ENCODE data around the gene GRID2.

GRID2 gene

GRCh38 chr4:93080316-93080715 lies 776.5 kb downstream of the GRID2 start:
- H3K4me1 Mint-ChIP-seq, result no peaks in the 10 kb centered on the region
- DNase-seq, result no peak
- H3K36me3 Mint-ChIP-seq, result no peaks in the 10 kb centered on the region
- H3K4me3 Mint-ChIP-seq, result no peak overlapping the region
- CTCF ChIA-PET, result no interaction called here
- H3K27ac Mint-ChIP-seq, result no peak overlapping the region
- no peaks in the 10 kb centered on the region for H3K27me3 Mint-ChIP-seq
- H3K9me3 Mint-ChIP-seq, result peaks cover 5% of the 10 kb centered on the region

- no peak overlapping the region for H3K4me3 Mint-ChIP-seq
- CTCF ChIA-PET, result no interaction called here
- H3K4me1 Mint-ChIP-seq, result no peaks in the 10 kb centered on the region
- H3K9me3 Mint-ChIP-seq, result peaks cover 4% of the 10 kb centered on the region
- no peaks in the 10 kb centered on the region for H3K27me3 Mint-ChIP-seq
- no peaks in the 10 kb centered on the region for H3K36me3 Mint-ChIP-seq
- no peak for DNase-seq
- H3K27ac Mint-ChIP-seq, result no peak overlapping the region
Observed at GRCh38 chr4:93084599-93085305, 781.0 kb downstream of the GRID2 start.

- Mint-ChIP-seq H3K9me3 (peaks cover 4% of the 10 kb centered on the region), H3K27ac (no peak overlapping the region), H3K27me3 (no peaks in the 10 kb centered on the region), H3K4me1 (no peaks in the 10 kb centered on the region), H3K4me3 (no peak overlapping the region), H3K36me3 (no peaks in the 10 kb centered on the region)
- no peak for DNase-seq
- CTCF ChIA-PET, result no interaction called here
Observed at GRCh38 chr4:93086356-93086755, 782.6 kb downstream of the GRID2 start.

- CTCF ChIA-PET, result no interaction called here
- H3K4me3 Mint-ChIP-seq, result no peak overlapping the region
- DNase-seq, result no peak
- no peaks in the 10 kb centered on the region for H3K36me3 Mint-ChIP-seq
- H3K27me3 Mint-ChIP-seq, result no peaks in the 10 kb centered on the region
- H3K27ac Mint-ChIP-seq, result no peak overlapping the region
- H3K9me3 Mint-ChIP-seq, result no peaks in the 10 kb centered on the region
- H3K4me1 Mint-ChIP-seq, result no peaks in the 10 kb centered on the region
Observed at GRCh38 chr4:93092765-93093164, 789.0 kb downstream of the GRID2 start.

GRCh38 chr4:93103042-93103441 lies 799.3 kb downstream of the GRID2 start:
- H3K9me3 Mint-ChIP-seq, result peaks cover 12% of the 10 kb centered on the region
- no peak overlapping the region for H3K4me3 Mint-ChIP-seq
- no peaks in the 10 kb centered on the region for H3K4me1 Mint-ChIP-seq
- no peak for DNase-seq
- no peaks in the 10 kb centered on the region for H3K27me3 Mint-ChIP-seq
- CTCF ChIA-PET, result no interaction called here
- H3K36me3 Mint-ChIP-seq, result no peaks in the 10 kb centered on the region
- H3K27ac Mint-ChIP-seq, result no peak overlapping the region

- no peaks in the 10 kb centered on the region for H3K27me3 Mint-ChIP-seq
- no peaks in the 10 kb centered on the region for H3K4me1 Mint-ChIP-seq
- peaks cover 7% of the 10 kb centered on the region for H3K9me3 Mint-ChIP-seq
- no peak for DNase-seq
- no peak overlapping the region for H3K4me3 Mint-ChIP-seq
- no peaks in the 10 kb centered on the region for H3K36me3 Mint-ChIP-seq
- H3K27ac Mint-ChIP-seq, result no peak overlapping the region
- CTCF ChIA-PET, result no interaction called here
Observed at GRCh38 chr4:93116624-93117023, 812.9 kb downstream of the GRID2 start.

GRCh38 chr4:93127489-93127888 lies 823.7 kb downstream of the GRID2 start:
- CTCF ChIA-PET, result no interaction called here
- no peaks in the 10 kb centered on the region for H3K4me1 Mint-ChIP-seq

GRCh38 chr4:93132631-93133030 lies 828.9 kb downstream of the GRID2 start:
- no peak for DNase-seq
- H3K4me3 Mint-ChIP-seq, result no peak overlapping the region
- H3K9me3 Mint-ChIP-seq, result peaks cover 1% of the 10 kb centered on the region
- CTCF ChIA-PET, result no interaction called here
- no peaks in the 10 kb centered on the region for H3K4me1 Mint-ChIP-seq
- H3K27me3 Mint-ChIP-seq, result no peaks in the 10 kb centered on the region
- no peak overlapping the region for H3K27ac Mint-ChIP-seq
- H3K36me3 Mint-ChIP-seq, result no peaks in the 10 kb centered on the region

More at GRCh38 chr4:93127489-93127888, 823.7 kb downstream of the GRID2 start:
- Mint-ChIP-seq H3K4me3 (no peak overlapping the region), H3K27ac (no peak overlapping the region), H3K27me3 (no peaks in the 10 kb centered on the region), H3K36me3 (no peaks in the 10 kb centered on the region), H3K9me3 (peaks cover 1% of the 10 kb centered on the region)
- no peak for DNase-seq

GRCh38 chr4:93139118-93139517 lies 835.4 kb downstream of the GRID2 start:
- no peak overlapping the region for H3K4me3 Mint-ChIP-seq
- H3K9me3 Mint-ChIP-seq, result no peaks in the 10 kb centered on the region
- no peaks in the 10 kb centered on the region for H3K36me3 Mint-ChIP-seq
- no peaks in the 10 kb centered on the region for H3K4me1 Mint-ChIP-seq
- no peak for DNase-seq
- CTCF ChIA-PET, result no interaction called here
- no peaks in the 10 kb centered on the region for H3K27me3 Mint-ChIP-seq
- no peak overlapping the region for H3K27ac Mint-ChIP-seq

GRCh38 chr4:93143902-93144301 lies 840.1 kb downstream of the GRID2 start:
- Mint-ChIP-seq H3K4me3 (no peak overlapping the region), H3K36me3 (no peaks in the 10 kb centered on the region), H3K4me1 (no peaks in the 10 kb centered on the region), H3K9me3 (no peaks in the 10 kb centered on the region), H3K27ac (no peak overlapping the region), H3K27me3 (no peaks in the 10 kb centered on the region)
- no peak for DNase-seq
- CTCF ChIA-PET, result no interaction called here

- CTCF ChIA-PET, result no interaction called here
- no peak for DNase-seq
- Mint-ChIP-seq H3K36me3 (no peaks in the 10 kb centered on the region), H3K27ac (no peak overlapping the region), H3K9me3 (no peaks in the 10 kb centered on the region), H3K27me3 (no peaks in the 10 kb centered on the region), H3K4me3 (no peak overlapping the region), H3K4me1 (no peaks in the 10 kb centered on the region)
Observed at GRCh38 chr4:93144644-93145043, 840.9 kb downstream of the GRID2 start.

GRCh38 chr4:93147524-93148212 lies 843.9 kb downstream of the GRID2 start:
- no peak for DNase-seq
- Mint-ChIP-seq H3K27me3 (no peaks in the 10 kb centered on the region), H3K36me3 (no peaks in the 10 kb centered on the region), H3K4me3 (no peak overlapping the region), H3K27ac (no peak overlapping the region), H3K4me1 (no peaks in the 10 kb centered on the region), H3K9me3 (no peaks in the 10 kb centered on the region)
- CTCF ChIA-PET, result no interaction called here

- Mint-ChIP-seq H3K27ac (no peak overlapping the region), H3K9me3 (no peaks in the 10 kb centered on the region), H3K4me1 (no peaks in the 10 kb centered on the region), H3K36me3 (no peaks in the 10 kb centered on the region), H3K27me3 (no peaks in the 10 kb centered on the region), H3K4me3 (no peak overlapping the region)
- CTCF ChIA-PET, result no interaction called here
- no peak for DNase-seq
Observed at GRCh38 chr4:93152491-93152890, 848.7 kb downstream of the GRID2 start.

GRCh38 chr4:93157986-93158385 lies 854.2 kb downstream of the GRID2 start:
- CTCF ChIA-PET, result no interaction called here
- peaks cover 2% of the 10 kb centered on the region for H3K9me3 Mint-ChIP-seq
- H3K27me3 Mint-ChIP-seq, result no peaks in the 10 kb centered on the region
- no peak overlapping the region for H3K27ac Mint-ChIP-seq
- no peaks in the 10 kb centered on the region for H3K36me3 Mint-ChIP-seq
- H3K4me1 Mint-ChIP-seq, result no peaks in the 10 kb centered on the region
- no peak for DNase-seq
- no peak overlapping the region for H3K4me3 Mint-ChIP-seq

- CTCF ChIA-PET, result no interaction called here
- Mint-ChIP-seq H3K4me1 (no peaks in the 10 kb centered on the region), H3K36me3 (no peaks in the 10 kb centered on the region), H3K27ac (no peak overlapping the region), H3K9me3 (no peaks in the 10 kb centered on the region), H3K27me3 (no peaks in the 10 kb centered on the region), H3K4me3 (no peak overlapping the region)
- no peak for DNase-seq
Observed at GRCh38 chr4:93168053-93168452, 864.3 kb downstream of the GRID2 start.
